GM18519 (cell line): Measurements from ENCODE around the gene ABTB1.

ENCODE experiments used
- ATAC-seq: cut with Tn5 transposase; IDR thresholded peaks from one replicate; pipeline ENCODE4 v1.9.1; 2021; ENCODE audit warnings: mild to moderate bottlenecking, moderate library complexity; ENCODE audit not compliant: unreplicated experiment, low FRiP score

ABTB1 gene

GRCh38 chr3:127672429-127673190 is at the start of gene ABTB1:
ABTB1 (plus strand) TSS chr3:127672952; CDS start chr3:127673026, 74 bp downstream.
- no peak for ATAC-seq

GRCh38 chr3:127624063-127624462 is 48.7 kb upstream of the ABTB1 start:
- no peak for ATAC-seq

- no peak for ATAC-seq
Observed at GRCh38 chr3:127625821-127626220, 46.9 kb upstream of the ABTB1 start.

- ATAC-seq, result no peak
Observed at GRCh38 chr3:127628426-127628787, 44.3 kb upstream of the ABTB1 start.

- ATAC-seq, result no peak
Observed at GRCh38 chr3:127628788-127629466, 43.8 kb upstream of the ABTB1 start, which contains the start of gene PODXL2. PODXL2 (plus strand) TSS chr3:127629185; CDS start chr3:127629220, 35 bp downstream.

GRCh38 chr3:127629467-127630403 is 43.0 kb upstream of the ABTB1 start:
- no peak for ATAC-seq

- ATAC-seq, result no peak
Observed at GRCh38 chr3:127630811-127631714, 41.7 kb upstream of the ABTB1 start.

GRCh38 chr3:127632035-127632820 is 40.5 kb upstream of the ABTB1 start:
- no peak for ATAC-seq

- ATAC-seq, result no peak
Observed at GRCh38 chr3:127634653-127635052, 38.1 kb upstream of the ABTB1 start.

- ATAC-seq, result no peak
Observed at GRCh38 chr3:127637546-127637945, 35.2 kb upstream of the ABTB1 start.

- ATAC-seq, result no peak
Observed at GRCh38 chr3:127637971-127638370, 34.8 kb upstream of the ABTB1 start.

GRCh38 chr3:127639173-127640041 is 33.3 kb upstream of the ABTB1 start:
- no peak for ATAC-seq

- no peak for ATAC-seq
Observed at GRCh38 chr3:127640042-127640355, 32.8 kb upstream of the ABTB1 start.

- no peak for ATAC-seq
Observed at GRCh38 chr3:127644641-127645370, 27.9 kb upstream of the ABTB1 start.

- no peak for ATAC-seq
Observed at GRCh38 chr3:127645371-127646015, 27.3 kb upstream of the ABTB1 start.

GRCh38 chr3:127646501-127647046 is 26.2 kb upstream of the ABTB1 start:
- no peak for ATAC-seq
